SK-N-SH treated with all-trans-retinoic acid at 6 μM for 48 hours (cell line): Measurements from ENCODE around the gene FAM199X.

ENCODE experiments used
- ATAC-seq: fragments of 200-7000 bp; cut with Tn5 transposase; 3 replicates; pipeline ENCODE4 v1.9.1; 2020; ENCODE audit warnings: mild to moderate bottlenecking, moderate library complexity
- ARNTL ChIP-seq: fragments of 450-650 bp; formaldehyde crosslinking; IDR thresholded peaks from 2 replicates; pipeline ENCODE4 v1.5.0; 2020; ENCODE audit warnings: low read depth, mild to moderate bottlenecking, moderate library complexity, borderline replicate concordance
- CREB5 ChIP-seq: fragments of 250-450 bp; sonication (Bioruptor Pico); IDR thresholded peaks from 2 replicates; pipeline ENCODE4 v1.5.1; 2020; ENCODE audit warnings: low read depth, mild to moderate bottlenecking, moderate library complexity
- CSDC2 ChIP-seq: fragments of 250-450 bp; sonication (Bioruptor Pico); IDR thresholded peaks from 2 replicates; pipeline ENCODE4 v1.5.0; 2020; ENCODE audit warnings: mild to moderate bottlenecking, moderate library complexity
- CSRNP3 ChIP-seq: fragments of 250-450 bp; sonication (Bioruptor Pico); IDR thresholded peaks from 2 replicates; pipeline ENCODE4 v1.5.1; 2021; ENCODE audit warnings: mild to moderate bottlenecking, moderate library complexity
- ESRRG ChIP-seq: fragments of 250-450 bp; sonication (Bioruptor Pico); IDR thresholded peaks from 2 replicates; pipeline ENCODE4 v1.6.1; 2021; ENCODE audit warnings: mild to moderate bottlenecking
- ISL1 ChIP-seq: fragments of 250-450 bp; sonication (Bioruptor Pico); IDR thresholded peaks from 2 replicates; pipeline ENCODE4 v2.1.2; 2022; ENCODE audit warnings: mild to moderate bottlenecking, moderate library complexity
- OSR1 ChIP-seq: fragments of 250-450 bp; sonication (Bioruptor Pico); IDR thresholded peaks from 2 replicates; pipeline ENCODE4 v1.8.0; 2022; ENCODE audit warnings: moderate library complexity, mild to moderate bottlenecking, inconsistent platforms
- POU6F1 ChIP-seq: fragments of 250-450 bp; sonication (Bioruptor Pico); IDR thresholded peaks from 2 replicates; pipeline ENCODE4 v1.8.0; 2021; ENCODE audit warnings: low read depth, mild to moderate bottlenecking, moderate library complexity, borderline replicate concordance
- RARB ChIP-seq: fragments of 250-450 bp; sonication (Bioruptor Pico); IDR thresholded peaks from 2 replicates; pipeline ENCODE4 v1.8.0; 2021; ENCODE audit warnings: mild to moderate bottlenecking, moderate library complexity
- SNAI2 ChIP-seq: fragments of 250-450 bp; sonication (Bioruptor Pico); IDR thresholded peaks from 2 replicates; pipeline ENCODE4 v1.5.0; 2020; ENCODE audit warnings: mild to moderate bottlenecking, moderate library complexity
- TCF4 ChIP-seq: fragments of 250-450 bp; sonication (Bioruptor Pico); IDR thresholded peaks from 2 replicates; pipeline ENCODE4 v1.8.0; 2021; ENCODE audit warnings: mild to moderate bottlenecking, moderate library complexity, borderline replicate concordance
- TOX ChIP-seq: fragments of 250-450 bp; sonication (Bioruptor Pico); IDR thresholded peaks from 2 replicates; pipeline ENCODE4 v1.8.0; 2021; ENCODE audit warnings: mild to moderate bottlenecking, moderate library complexity, borderline replicate concordance
- TSHZ2 ChIP-seq: fragments of 250-450 bp; sonication (Bioruptor Pico); IDR thresholded peaks from 2 replicates; pipeline ENCODE4 v1.5.0; 2020; ENCODE audit warnings: mild to moderate bottlenecking, moderate library complexity
- ZC3H10 ChIP-seq: fragments of 250-450 bp; sonication (Bioruptor Pico); IDR thresholded peaks from 2 replicates; pipeline ENCODE4 v1.5.1; 2021; ENCODE audit warnings: mild to moderate bottlenecking, moderate library complexity
- ZFP3 ChIP-seq: fragments of 250-450 bp; sonication (Bioruptor Pico); IDR thresholded peaks from 2 replicates; pipeline ENCODE4 v1.5.0; 2020; ENCODE audit warnings: mild to moderate bottlenecking, moderate library complexity
- ZFP30 ChIP-seq: fragments of 450-650 bp; formaldehyde crosslinking; IDR thresholded peaks from 2 replicates; pipeline ENCODE4 v1.5.0; 2022; ENCODE audit warnings: mild to moderate bottlenecking, moderate library complexity
- ZNF565 ChIP-seq: fragments of 450-650 bp; formaldehyde crosslinking; conservative IDR thresholded peaks from 2 replicates; pipeline ENCODE4 v1.5.0; 2020; ENCODE audit warnings: low read depth, mild to moderate bottlenecking, moderate library complexity
- ZNF8 ChIP-seq: fragments of 450-650 bp; formaldehyde crosslinking; IDR thresholded peaks from 2 replicates; pipeline ENCODE4 v1.5.0; 2020; ENCODE audit warnings: mild to moderate bottlenecking, moderate library complexity

Gene FAM199X

GRCh38 chrX:104134583-104135261, 31.5 kb upstream of the FAM199X start:
- TF ChIP-seq ARNTL (CRISPR knock-in tag): no peak
- TF ChIP-seq ZFP30 (CRISPR knock-in tag): no peak
- TF ChIP-seq TCF4 (CRISPR knock-in tag): no peak
- no peak for TF ChIP-seq CREB5 (CRISPR knock-in tag)
- no peak for TF ChIP-seq ZNF8
- TF ChIP-seq POU6F1 (CRISPR knock-in tag): no peak
- no peak for TF ChIP-seq ZFP3
- TF ChIP-seq CSDC2 (CRISPR knock-in tag): no peak
- no peak for TF ChIP-seq TOX (CRISPR knock-in tag)
- no peak for TF ChIP-seq ESRRG
- no peak for TF ChIP-seq CSRNP3 (CRISPR knock-in tag)
- ATAC-seq: no peak

GRCh38 chrX:104135677-104136076, 30.6 kb upstream of the FAM199X start:
- TF ChIP-seq ESRRG: no peak
- TF ChIP-seq ARNTL (CRISPR knock-in tag): no peak
- no peak for TF ChIP-seq TSHZ2 (CRISPR knock-in tag)
- no peak for TF ChIP-seq SNAI2 (CRISPR knock-in tag)
- no peak for TF ChIP-seq TOX (CRISPR knock-in tag)
- TF ChIP-seq OSR1 (CRISPR knock-in tag): no peak
- no peak for TF ChIP-seq RARB
- ATAC-seq: no peak

GRCh38 chrX:104136241-104137019, 29.8 kb upstream of the FAM199X start:
- ATAC-seq: peak; percentile 100

More at GRCh38 chrX:104136241-104137019, 29.8 kb upstream of the FAM199X start:
- TF ChIP-seq ZNF565 (CRISPR knock-in tag) (no peak), ZC3H10 (no peak), ISL1 (CRISPR knock-in tag) (no peak), TSHZ2 (CRISPR knock-in tag) (no peak), TCF4 (CRISPR knock-in tag) (no peak), CSDC2 (CRISPR knock-in tag) (no peak)
- TF ChIP-seq, all 23 proteins: peak for 0
